ENCODE measurements around the gene NRF1. TPM values are rescaled to one million over a fixed set of nuclear protein-coding genes. Genes with fewer than 3 reads are reported as not detected.

The NRF1 gene
- total RNA-seq, 1 experiment from 2014 or later = 25.9 TPM

- TF ChIP-seq POLR2AphosphoS5 (IDR thresholded peaks at IDR 0.05; ENCODE audit: low read depth, low read length) (no peak), ATF3 (IDR thresholded peaks at IDR 0.05) (no peak), EZH2 (IDR thresholded peaks at IDR 0.05) (no peak), JUND (IDR thresholded peaks at IDR 0.05) (no peak), ZNF274 (IDR thresholded peaks at IDR 0.05; ENCODE audit: low read depth, low read length) (no peak)
These were observed 130.7 kb downstream of the NRF1 start (continued) for GRCh38 chr7:129742256-129742655.

- H3K9me3 ChIP-seq (ENCODE audit: control insufficient read depth in 1 of 2, insufficient read depth in 1 of 2, low read depth in 1 of 2, low read length in 2 of 2) = no peaks in the 10 kb centered on the region
- H3K27me3 ChIP-seq (ENCODE audit: insufficient read depth, low read length) = no peaks in the 10 kb centered on the region
- no peaks in the 10 kb centered on the region; a peak in 2 of 4 replicates for H3K36me3 ChIP-seq (ENCODE audit: control insufficient read depth in 1 of 2, insufficient read depth in 2 of 2, low read length in 2 of 2)
- TF ChIP-seq MAX (IDR thresholded peaks at IDR 0.05) = no peak
- ChIA-PET POLR2A (no interaction called here), CTCF (interaction anchor here (0.7 kb wide), 1 partner anchor 78 kb away, joined by 3 read pairs; no protein-coding TSS in a partner anchor), RAD21 (ENCODE audit: low non-redundant PET in 1 of 2, low total read pairs in 2 of 2, uncharacterized antibody in 2 of 2, unreplicated experiment in 2 of 2) (no interaction called here)
- no TSS peak for BruUV-seq (replicated peaks)
- ATAC-seq (no peak), DNase-seq (ENCODE audit: low read depth, low spot score) (no peak)
- intact Hi-C loops (cut with micrococcal nuclease) = no loop called here
- no peak overlapping the region for H3K4me2 ChIP-seq (ENCODE audit: low read length)
- no peak overlapping the region for H3K27ac ChIP-seq (ENCODE audit: low read depth, low read length)
- H2AFZ ChIP-seq (ENCODE audit: low read depth, low read length, poor library complexity, severe bottlenecking) = no peak overlapping the region
- no peak overlapping the region for H3K4me3 ChIP-seq (replicated peaks in 1 of 2; ENCODE audit: low read depth in 1 of 2, low read length in 2 of 2)
- no peaks in the 10 kb centered on the region for H4K20me1 ChIP-seq (ENCODE audit: insufficient read depth)
- H3K4me1 ChIP-seq (ENCODE audit: control insufficient read depth in 1 of 2, insufficient read depth in 2 of 2, low read length in 2 of 2) = no peaks in the 10 kb centered on the region
- H3K9me2 ChIP-seq (ENCODE audit: insufficient read depth) = no peaks in the 10 kb centered on the region
- no peak overlapping the region for H3K9ac ChIP-seq (ENCODE audit: low read length)
- H3K79me2 ChIP-seq (ENCODE audit: insufficient read depth, low read length) = no peaks in the 10 kb centered on the region
These were observed 135.5 kb downstream of the NRF1 start for GRCh38 chr7:129746857-129747529.
